SIG-M5 (cell line): ENCODE results near the gene HCN2.
"Not testable (repeated sequence)": the region's sequence is repeated elsewhere in the genome, so short reads cannot be mapped to it uniquely, and the experiment has no call there.

Source experiments
- DNase-seq: peaks from one replicate; lab custom pipeline; 2025; lab: John Stamatoyannopoulos, UW

Gene HCN2

GRCh38 chr19:605061-605971, 15.6 kb downstream of the HCN2 start:
- not testable (repeated sequence) for DNase-seq

- DNase-seq: no peak
Observed at GRCh38 chr19:607301-608154, 17.8 kb downstream of the HCN2 start.

GRCh38 chr19:608155-609003, 18.7 kb downstream of the HCN2 start:
- DNase-seq: no peak

GRCh38 chr19:609004-609346, 19.3 kb downstream of the HCN2 start:
- no peak for DNase-seq

DNA sequence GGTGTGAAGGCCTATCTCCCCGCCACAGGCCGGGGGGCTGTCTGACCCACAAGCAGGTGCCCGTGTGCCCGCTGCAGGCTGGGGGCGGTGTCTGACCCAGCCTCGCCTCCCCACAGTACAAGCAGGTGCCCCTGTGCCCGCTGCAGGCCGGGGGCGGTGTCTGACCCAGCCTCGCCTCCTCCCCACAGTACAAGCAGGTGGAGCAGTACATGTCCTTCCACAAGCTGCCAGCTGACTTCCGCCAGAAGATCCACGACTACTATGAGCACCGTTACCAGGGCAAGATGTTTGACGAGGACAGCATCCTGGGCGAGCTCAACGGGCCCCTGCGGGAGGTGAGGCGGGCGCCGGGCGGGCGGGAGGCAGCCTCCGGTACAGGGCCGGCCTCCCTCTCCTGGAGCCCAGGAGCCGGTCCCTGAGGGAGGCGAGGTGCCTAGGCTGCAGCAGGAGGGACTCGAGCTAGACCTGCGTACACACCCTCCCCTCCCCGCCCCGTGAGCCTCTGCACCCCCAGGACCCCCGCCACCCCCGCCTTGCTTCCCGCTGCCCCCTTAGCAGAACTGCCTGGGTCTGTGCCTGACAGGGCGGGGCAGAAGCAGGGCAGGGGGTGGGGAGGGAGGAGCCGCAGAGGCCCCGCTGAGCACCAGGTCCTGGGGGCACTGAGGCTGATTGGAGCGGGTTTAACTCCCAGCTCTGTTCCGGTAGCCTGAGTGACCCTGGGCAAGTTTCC, 20.6 kb downstream of the HCN2 start:
- no peak for DNase-seq

- no peak for DNase-seq
Observed at GRCh38 chr19:610801-611480, 21.3 kb downstream of the HCN2 start.

DNA sequence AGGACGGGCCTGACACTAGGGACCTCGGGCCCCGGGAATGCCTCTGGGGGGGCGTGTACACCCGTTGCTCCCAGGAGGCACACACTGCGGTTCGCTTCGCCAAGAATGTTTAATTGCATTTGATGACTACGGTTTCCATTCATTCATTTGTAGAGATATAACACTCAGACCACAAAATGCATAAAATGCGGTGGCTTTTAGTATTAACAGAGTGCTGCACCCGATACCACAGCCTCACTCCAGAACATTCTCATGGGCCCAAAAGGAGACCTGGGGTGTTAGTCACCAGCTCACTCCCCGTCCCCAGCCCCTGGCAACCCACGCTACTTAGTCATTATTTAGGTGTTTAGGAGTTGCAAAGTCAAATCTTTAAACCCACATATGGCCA, 21.8 kb downstream of the HCN2 start:
- no peak for DNase-seq

DNA sequence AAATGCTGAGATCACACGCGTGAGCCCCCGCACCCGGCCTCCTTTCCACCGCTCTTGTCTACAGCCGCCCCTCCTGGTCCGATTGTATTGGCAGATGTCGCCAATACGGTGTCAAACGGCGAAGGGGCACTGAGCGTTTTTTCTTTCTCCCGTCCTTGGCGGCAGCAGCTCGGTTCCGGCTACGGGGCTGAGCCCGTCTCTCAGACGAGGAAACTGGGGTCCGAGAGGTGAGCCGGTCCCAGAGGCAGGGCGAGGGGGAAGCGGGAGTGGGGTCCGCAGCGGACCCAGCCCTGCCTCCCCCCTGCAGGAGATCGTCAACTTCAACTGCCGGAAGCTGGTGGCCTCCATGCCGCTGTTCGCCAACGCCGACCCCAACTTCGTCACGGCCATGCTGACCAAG, 23.3 kb downstream of the HCN2 start:
- DNase-seq: no peak

DNA sequence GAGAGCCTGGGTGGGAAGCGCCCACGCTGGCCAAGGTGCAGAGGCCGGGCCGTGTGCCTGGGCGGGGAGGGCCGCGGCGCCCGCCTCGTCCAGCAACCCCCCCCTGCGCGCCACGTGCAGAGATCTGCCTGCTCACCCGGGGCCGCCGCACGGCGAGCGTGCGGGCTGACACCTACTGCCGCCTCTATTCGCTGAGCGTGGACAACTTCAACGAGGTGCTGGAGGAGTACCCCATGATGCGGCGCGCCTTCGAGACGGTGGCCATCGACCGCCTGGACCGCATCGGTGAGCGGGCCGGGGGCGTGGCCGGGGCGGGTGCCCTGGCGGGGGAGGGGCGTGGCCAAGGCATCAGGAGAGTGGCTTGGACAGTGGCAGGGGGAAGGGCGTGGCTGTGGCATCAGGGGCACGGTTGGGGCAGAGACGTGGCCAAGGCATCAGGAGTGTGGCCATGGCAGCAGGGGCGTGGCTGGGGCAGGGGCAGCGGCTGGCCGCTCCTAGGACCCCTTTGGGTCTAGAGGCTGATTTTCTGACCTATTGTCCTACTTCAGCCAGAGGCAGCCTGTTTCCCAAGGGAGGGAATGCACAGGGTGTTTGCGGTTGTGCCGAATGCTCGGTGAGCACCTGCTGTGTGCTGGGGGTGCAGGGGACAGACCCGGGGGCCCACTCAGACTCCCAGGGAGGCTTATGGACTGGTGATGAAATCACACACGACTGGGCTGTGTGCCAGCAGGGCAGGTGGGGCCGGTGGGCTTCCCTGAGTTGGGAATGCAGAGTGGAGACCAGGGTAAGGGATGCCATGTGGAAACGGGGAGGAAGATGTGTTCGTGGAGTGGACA, 24.3 kb downstream of the HCN2 start:
- DNase-seq: no peak

DNA sequence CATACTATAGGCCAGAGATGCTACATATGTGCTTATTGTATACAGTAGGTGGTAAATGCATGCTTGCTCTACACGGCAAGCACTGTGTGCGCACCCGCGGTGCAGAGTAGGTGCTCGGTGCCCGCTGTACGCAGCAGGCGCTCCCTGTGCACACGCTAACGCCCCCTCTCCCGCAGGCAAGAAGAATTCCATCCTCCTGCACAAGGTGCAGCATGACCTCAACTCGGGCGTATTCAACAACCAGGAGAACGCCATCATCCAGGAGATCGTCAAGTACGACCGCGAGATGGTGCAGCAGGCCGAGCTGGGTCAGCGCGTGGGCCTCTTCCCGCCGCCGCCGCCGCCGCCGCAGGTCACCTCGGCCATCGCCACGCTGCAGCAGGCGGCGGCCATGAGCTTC, 25.9 kb downstream of the HCN2 start:
- no peak for DNase-seq

GRCh38 chr19:616062-616700, 26.5 kb downstream of the HCN2 start:
- no peak for DNase-seq

DNA sequence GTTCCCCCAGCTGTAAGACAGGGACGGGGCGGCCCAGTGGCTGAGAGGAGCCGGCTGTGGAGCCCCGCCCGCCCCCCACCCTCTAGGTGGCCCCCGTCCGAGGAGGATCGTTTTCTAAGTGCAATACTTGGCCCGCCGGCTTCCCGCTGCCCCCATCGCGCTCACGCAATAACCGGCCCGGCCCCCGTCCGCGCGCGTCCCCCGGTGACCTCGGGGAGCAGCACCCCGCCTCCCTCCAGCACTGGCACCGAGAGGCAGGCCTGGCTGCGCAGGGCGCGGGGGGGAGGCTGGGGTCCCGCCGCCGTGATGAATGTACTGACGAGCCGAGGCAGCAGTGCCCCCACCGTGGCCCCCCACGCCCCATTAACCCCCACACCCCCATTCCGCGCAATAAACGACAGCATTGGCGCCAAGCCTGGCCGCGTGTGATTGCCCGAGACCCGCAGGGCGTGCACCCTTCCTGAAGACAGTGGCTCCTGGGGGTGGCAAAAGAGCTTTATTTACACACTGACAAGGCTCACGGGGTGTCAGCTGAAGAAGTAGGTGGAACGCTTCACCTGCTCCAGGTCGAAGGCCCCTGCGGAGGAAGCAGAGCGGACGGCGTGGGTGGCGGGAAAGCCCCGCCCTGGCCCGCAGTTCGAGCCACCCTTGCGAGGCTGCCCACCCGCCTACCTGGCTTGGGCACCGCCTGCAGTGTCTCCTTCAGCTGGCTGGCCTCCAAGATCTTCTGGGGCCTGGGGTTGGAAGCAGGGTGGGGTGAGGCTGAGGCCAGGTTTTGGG, 27.3 kb downstream of the HCN2 start:
- DNase-seq: no peak

GRCh38 chr19:617551-618246, 28.0 kb downstream of the HCN2 start:
- no peak for DNase-seq

- DNase-seq: no peak
Observed at GRCh38 chr19:618247-618619, 28.6 kb downstream of the HCN2 start.

- DNase-seq: no peak
Observed at GRCh38 chr19:618674-619285, 29.1 kb downstream of the HCN2 start.

- no peak for DNase-seq
Observed at GRCh38 chr19:619286-620002, 29.8 kb downstream of the HCN2 start.
